ENCODE results near the gene CARMIL1.

DNA sequence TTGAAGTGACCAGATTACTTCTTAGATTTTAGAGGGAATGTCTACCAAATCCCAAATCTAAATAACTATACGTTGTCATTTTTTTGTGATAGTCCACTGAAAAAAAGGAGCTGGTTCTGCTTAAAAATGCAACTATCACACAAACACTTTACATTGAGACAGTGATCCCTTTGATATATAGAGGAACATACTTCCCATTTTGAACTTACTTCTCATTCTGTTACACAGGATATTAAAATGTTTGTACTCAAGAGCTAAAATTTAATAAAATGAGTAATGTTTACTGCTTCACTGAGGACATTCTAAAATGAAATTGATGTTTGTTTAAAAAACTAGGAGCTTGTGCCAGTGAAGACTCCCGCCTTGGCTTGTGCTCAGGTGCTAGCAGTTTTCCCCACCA lies 174.1 kb downstream of the CARMIL1 start:
- TF ChIP-seq SPI1 (IDR thresholded peaks at IDR 0.05; ENCODE audit: low read depth, low read length) (no peak), POLR2A (IDR thresholded peaks at IDR 0.05; ENCODE audit: low read depth, low read length) (no peak), TAF1 (IDR thresholded peaks at IDR 0.05; ENCODE audit: low read depth, low read length) (no peak), POLR2AphosphoS5 (IDR thresholded peaks at IDR 0.05; ENCODE audit: low read depth, low read length) (no peak), PAX5 (IDR thresholded peaks at IDR 0.05; ENCODE audit: insufficient read depth, low read length, severe bottlenecking) (no peak)
